Activated CD4-positive, alpha-beta T cell treated with anti-CD3 and anti-CD28 coated beads for 24 hours (primary cell): Measurements from ENCODE around the gene HMGXB4.

Source experiments
- DNase-seq, 2 donors: peaks; one replicate each; pipeline ENCODE4 v3.0.0-alpha.2; 2020; ENCODE audit warnings: low read depth in 2 of 2

Gene HMGXB4

DNA sequence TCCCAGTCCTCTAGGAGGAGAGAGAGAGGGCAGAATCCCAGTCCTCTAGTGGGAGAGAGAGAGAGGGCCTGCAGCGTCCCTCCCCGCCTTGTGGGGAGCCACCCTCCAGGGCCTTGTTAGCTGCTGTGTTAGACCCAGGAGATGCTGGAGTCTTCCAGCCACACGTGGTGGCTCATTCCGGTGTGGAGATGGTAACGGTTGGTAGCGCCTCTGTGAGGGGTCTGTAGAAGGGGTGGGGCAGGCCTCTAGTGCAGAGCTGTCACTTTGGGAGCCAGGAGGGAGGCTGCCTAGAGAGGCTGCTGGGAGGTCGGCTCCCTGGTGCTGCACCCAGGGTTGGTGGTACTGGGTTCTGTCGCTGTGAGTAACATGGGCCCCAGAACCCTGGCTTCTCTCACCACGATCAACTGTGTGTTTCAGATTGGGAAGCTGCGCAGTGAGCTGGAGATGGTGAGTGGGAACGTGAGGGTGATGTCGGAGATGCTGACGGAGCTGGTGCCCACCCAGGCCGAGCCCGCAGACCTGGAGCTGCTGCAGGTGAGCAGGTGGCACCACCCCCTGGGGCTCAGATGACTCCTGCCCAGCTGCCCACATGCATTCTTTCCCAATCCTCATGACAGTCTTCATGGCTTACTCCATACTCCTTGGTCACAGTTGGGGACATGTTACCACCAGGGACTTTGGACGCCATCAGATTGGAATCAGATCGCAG is 69.7 kb downstream of the HMGXB4 start:
- no peak for DNase-seq

DNA sequence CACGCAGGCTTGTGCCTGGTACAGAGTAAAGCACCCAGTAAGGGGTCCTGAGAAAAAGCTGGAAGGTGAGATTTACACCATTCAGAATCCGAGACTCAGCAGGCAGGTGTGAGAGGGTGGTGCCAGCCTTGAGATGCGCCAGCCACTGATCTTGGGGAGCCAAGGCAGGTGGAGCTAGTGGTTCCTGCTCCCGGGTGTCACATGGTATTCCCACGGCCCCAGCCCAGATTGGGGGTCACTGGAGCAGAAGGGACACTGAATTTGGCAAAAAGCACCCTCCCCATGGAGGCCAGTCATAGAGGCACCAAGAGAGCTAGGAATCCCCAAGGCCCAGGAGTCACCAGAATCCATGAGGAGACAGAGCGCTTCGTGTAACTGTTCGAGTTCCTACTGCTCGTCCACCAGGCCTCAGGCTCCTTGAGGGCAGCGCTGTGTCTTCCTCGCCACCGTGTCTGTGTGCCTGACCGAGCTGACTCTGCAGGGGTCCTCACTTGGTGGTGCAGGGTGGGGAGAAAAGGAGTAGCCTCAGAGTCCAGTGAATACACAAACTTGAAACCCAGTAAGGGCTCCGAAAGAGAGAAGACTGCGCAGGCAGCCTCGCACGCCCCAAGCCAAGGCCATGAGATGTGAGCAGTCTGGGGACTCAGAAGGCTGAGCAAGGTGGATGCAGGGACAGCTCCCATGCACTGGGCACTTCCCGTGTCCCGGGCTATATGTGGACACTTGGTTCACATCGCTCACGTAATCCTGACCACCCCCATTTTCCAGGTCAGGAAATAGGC is 70.6 kb downstream of the HMGXB4 start:
- no peak for DNase-seq

DNA sequence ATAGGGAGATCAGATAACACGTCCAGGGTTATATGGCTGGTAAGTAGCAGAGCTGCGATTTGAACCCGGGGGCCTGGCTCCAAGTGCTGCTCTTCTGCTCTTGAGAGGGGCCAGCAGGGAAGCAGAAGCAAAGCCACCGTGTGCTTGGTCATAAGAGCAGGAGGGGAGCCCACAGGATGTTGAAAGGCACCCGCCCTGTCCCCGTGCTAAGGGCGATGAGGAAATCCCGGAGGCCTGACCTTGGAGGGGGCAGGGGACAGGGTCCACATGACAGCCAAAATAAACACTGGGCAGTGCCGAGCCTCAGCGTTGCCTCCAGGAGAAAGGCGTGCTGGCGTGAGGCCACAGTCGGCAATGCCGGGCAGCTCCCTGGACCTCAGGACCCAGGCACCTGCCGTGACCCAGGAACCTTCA is 71.2 kb downstream of the HMGXB4 start:
- DNase-seq = no peak

DNA sequence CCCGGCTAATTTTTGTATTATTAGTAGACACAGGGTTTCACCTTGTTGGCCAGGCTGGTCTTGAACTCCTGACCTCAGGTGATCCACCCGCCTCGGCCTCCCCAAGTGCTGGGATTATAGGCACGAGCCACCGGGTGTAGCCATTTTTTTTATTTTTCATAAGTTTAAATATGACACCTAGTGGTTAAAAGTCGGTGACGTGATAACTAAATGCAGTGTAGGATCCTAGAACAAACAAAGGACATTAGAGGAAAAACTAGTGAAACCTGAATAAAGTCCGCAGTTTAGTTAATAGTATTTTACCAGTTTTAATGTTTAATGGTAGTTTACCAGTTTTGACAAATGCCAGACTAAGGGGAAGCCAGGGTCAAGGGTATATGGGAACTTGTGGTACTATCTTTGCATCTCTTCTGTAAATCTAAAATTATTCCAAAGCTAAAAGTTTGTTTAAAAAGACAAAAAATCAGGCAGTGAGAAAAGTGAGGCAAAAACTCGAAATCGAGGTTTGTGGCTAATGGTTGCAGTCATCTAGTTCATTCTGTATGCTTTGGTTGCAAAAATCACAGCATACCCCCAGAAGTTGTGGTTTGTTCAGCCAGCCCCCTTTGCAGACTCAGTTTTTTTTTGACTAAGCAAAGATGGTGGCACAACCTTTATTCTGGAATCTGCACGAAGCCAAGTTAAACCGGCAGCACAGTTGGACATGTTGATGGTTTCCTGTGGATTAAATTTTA is 72.0 kb downstream of the HMGXB4 start:
- no peak for DNase-seq

DNA sequence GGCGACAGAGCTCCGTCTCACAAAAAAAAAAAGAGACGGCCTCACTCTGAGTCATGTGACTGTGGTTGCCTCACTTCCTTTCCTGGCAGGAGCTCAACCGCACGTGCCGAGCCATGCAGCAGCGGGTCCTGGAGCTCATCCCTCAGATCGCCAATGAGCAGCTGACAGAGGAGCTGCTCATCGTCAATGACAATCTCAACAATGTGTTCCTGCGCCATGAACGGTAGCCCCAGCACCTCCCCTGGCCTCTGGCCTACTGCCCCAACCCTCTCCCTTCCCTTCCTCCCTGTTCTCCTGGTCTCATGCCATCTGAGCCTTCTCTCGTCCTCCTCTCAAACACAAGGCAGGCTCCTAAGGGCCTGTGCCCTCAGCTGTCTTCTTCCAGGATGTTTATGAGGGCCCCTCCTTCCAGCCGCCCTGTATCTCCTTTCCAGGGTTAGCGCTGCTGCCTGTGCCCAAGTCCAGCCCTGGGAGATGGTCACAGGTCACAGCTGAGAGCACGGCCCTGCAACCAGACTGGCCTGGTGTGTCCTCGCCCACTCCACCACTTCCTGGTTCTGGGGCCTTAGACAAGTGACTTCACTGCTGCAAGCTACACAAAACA is 73.1 kb downstream of the HMGXB4 start:
- peak; percentile 42 to 45 for DNase-seq

DNA sequence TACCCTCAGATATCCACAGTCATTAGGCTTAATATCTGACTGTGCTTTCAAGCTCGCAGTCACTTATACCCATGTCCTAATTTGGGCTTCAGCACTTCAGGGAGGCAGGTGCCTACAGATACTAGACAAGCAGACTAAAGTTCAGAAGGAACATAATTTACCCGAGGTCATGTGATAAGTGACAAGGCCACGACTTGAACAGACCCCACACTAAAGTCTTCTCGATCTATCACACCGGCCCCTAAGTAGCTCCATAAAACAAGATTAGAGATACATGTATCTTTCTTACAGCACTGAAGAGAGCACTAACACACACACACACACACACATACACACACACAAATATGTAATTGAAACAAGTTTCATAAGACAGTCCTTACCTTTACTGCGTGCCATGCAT is 75.0 kb downstream of the HMGXB4 start:
- DNase-seq = no peak

DNA sequence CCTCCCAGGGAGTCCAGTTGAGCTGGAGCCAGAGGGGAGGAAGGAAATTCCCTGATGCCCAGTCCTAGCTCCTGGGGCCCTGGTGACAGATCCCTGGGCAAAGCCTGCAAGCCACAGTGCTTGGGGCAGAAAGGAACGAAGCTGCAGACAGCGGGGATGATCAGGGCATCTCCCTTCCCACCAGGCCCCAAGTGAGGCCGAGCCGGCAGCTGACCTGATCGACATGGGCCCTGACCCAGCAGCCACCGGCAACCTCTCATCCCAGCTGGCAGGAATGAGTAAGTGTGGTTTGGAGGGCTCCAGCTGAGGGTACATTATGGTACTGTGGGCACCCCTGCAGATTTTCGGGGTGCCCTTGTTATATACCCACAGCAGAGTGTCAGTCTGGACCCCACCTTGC is 75.9 kb downstream of the HMGXB4 start:
- DNase-seq = no peak

DNA sequence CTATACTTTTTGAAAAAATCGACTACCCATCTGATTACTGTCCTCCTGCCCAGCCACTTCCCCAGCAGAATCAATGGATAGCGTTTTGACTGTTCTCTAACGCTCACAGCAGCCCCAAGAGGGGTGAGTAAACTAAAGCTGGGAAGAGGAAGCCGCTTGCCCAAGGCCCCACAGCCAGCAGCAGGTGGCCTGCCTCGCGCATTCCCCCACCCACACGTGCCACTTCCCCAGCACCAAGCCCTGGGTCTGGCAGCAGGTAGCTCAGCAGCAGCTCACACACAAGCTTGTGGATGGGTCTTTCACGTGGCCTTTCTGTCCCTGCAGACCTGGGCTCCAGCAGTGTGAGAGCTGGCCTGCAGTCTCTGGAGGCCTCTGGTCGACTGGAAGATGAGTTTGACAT is 76.7 kb downstream of the HMGXB4 start:
- DNase-seq = peak in 1 of 2 donors; percentile 18

DNA sequence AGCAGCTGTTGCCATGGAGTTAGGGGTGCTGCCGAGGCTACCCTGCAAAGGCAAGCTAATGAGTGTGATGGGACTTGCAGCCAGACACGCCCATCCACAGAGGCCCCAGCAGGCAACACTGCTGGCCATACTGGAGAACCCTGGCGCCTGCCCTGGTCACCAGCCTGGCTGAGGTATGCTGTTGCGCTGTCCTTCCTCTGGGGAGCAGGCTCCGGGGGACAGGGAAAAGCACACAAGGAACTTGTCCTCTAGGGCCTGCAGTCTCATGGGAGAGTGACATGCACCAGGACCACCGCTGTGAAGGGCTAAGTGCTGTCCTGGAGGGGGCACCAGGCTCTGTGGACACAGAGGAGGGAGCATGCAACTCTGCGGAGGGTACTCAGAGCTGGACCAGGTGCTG is 78.2 kb downstream of the HMGXB4 start:
- no peak for DNase-seq

DNA sequence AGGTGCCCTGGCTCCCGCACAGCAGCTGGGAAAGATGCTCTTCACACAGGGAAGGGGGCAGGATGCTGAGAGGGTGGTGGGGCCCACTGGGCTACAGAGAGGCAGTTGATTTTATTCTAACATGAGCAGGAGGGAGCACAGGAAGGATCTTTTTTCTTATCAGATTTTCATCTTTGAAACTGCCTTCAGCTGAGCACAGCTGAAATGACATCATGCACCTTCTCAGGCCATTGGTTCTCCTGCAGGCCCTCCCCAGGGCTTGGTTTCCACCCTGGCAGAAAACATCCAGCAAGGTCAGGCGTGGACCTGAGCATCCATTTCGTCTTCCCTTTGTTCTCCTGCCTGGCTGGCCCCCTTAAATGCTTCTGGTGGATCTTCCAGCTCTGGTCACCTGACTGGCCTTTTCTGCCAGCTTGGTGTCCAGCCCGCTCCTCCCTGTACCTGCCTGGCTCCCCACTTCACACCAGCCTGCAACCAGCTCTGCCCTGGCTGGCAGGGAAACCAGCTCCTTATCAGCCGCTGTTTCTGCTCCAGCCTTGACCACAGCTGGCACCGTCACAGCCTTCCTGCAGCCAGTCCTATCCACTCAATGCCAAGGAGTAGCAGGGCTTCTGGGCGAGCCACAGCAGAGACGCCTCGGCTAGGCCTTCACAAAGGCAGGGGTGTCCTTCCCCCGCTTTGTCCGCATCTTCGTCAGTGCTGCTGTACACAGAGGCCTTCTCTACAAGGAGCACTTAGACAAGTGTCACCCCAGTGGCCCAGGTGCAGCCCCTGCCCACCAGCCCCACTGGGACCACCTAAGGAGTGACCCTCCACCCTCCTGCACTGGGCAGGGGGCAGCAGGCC is 78.9 kb downstream of the HMGXB4 start:
- no peak for DNase-seq

DNA sequence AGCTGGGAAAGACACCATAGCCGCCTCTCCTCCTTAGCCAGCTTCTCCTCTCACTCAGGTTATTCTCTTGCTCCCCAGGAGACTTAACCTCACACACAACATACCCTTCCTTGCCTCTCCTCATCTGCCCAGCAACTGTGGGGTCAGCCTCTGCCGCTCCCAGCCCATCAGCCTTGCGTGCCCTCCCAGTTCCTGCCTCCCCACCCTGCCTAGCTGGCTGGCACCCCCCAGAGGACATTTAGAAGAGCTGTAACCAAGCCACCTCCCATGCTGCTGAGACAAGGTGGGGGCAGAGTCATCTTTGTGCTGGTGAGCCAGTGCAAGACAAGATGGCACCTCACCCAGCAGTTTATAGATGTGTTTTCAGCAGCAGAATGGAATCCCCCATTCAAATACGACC is 80.6 kb downstream of the HMGXB4 start:
- DNase-seq = no peak

DNA sequence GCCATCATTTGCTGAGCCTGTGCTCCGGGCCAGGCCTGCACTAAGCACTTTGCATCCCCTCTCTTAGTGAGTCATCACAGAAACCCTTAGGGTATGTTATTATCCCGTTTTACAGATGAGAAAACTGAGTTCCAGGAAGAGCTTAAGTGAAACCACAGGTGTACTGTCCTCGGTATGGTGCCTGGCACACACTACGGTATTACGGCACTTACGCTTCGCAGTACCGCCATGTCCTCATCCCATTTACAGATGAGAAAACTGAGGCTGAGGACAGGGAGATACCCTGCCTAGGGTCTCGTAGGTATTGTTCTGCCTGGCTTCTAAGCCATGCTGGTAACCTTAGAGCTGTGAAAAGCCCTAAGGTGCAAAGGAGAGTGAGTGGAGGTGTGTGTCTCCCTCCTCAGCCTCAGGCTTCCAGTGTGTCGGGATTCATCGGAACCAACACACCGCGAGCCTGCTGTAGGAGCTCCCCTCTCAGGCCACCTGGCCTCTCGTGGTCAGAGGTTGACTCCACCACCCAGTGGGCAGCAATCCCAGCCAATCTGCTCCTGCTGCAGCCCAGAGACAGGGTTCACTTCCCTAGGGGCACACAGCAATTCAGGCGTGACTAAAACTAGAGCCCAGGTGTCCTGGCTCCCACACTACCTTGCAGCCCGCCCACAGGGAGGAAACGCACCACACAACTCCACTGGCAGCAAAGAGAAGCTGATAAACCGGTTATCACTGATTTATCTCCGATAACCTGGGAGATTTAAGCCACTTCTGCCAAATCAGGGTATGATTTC is 84.0 kb downstream of the HMGXB4 start:
- DNase-seq = no peak

DNA sequence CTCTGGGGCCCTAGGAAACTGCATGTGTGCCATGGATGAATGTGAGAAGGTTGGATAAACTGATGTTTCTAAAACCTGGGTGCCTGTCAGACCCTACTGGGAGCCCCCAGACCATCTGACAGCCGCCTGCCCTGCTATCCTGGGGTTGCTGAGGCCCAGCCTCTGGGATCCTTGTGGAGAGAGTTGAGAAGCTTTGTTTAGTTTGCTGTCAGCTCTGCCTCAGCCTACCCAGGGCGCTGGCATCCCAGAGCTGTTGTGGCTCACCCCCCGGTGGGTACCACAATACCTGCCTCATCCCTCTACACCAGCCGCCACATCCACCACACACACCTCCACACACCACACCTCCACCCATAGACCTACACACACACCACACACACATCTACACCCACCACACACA is 85.1 kb downstream of the HMGXB4 start:
- no peak for DNase-seq

DNA sequence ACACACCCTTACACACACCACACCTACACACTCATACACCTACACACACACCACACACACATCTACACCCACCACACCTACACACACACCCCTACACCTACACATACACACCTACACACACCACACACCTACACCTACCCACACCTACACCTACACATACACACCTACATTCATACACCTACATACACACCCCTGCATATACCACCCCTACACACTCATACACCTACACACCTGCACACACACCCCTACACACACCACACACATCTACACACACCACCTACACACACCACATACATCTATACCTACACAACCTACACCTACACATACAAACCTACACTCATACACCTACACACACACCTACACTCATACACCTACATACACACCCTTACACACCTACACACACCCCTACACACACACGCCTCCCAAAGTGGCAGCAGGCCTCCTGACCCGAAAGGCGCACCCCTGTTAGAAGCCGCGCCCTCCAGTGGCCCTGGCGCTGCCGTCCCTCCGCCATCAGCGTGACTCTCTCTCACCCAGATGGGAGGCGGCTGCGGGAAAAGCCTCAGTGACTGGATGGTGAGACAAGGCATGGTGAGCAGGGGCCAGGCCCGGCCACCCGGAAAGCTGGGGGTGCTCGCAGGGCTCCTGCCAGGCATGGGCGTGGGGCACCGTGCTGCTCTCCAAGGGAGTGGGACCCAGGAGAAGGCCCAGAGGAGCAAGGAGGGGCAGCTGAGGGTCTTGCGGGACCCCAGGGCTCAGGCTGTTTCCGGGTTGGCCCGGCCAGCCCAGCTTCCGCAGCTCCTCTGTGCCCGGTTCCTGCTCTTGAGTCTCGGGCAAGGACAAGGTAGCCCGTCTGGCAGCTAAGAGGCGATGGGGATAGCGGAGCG is 86.6 kb downstream of the HMGXB4 start:
- DNase-seq = no peak

DNA sequence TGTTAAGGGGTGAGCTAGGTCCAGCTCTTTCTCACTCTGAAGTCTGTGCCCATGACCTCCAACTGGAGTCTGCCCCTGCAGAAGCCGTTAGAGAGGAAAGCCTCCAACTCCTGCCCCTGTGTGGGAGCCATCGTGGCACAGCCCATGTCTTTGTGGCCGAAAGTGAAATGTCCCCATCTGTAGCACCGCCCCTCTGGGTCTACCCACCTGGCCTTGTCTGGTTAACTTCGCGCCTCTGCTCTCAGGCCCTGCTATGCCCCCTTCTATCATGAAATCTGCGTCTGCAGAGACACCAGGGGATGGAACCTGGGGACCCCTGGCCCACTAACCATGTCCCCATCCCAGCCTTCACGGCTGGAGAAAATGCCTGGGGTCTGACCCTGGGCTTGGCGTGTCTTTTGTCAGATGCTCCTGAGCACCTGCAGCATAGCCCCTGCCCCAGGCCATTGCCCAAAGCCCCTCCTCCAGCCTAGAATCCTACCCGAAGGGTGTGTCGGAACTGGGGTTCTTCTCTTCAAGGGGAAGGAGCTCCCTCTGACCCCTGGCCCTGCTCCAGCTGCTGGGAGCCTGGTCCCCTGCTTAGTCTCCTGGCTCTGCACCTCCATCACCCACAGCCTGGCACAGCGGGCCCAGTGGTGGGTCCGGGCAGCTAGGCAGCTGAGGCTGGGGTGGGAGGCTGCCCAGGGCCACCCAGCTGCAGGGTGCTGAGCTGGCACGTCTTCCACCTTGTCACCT is 87.8 kb downstream of the HMGXB4 start:
- DNase-seq = no peak
